Vagina (tissue), 2 donors: ENCODE measurements around the gene LYZL6. TPM values are rescaled to one million over a fixed set of nuclear protein-coding genes. Genes with fewer than 3 reads are reported as not detected.

Experiments used
- DNase-seq, 2 donors: peaks; one replicate each; pipeline ENCODE4 v3.0.0-alpha.2; 2017; ENCODE audit errors: extremely low spot score in 2 of 2
- H3K27ac ChIP-seq: fragments of 200-600 bp; sonication (generic); one replicate; pipeline ENCODE4 v1.5.1; 2019
- H3K27me3 ChIP-seq: fragments of 200-600 bp; sonication (generic); one replicate; pipeline ENCODE4 v1.5.1; 2019
- H3K36me3 ChIP-seq, 2 donors: fragments of 200-600 bp; sonication (generic); one replicate each; pipeline ENCODE4 v1.5.1; 2017 to 2019
- H3K4me1 ChIP-seq: fragments of 200-600 bp; sonication (generic); one replicate; pipeline ENCODE4 v1.5.1; 2019
- H3K4me3 ChIP-seq, 2 donors: fragments of 200-600 bp; sonication (generic); 1 replicate in 1 of 2; 2 replicates in 1 of 2; pipeline ENCODE4 v1.5.1; 2016 to 2019
- H3K9me3 ChIP-seq: fragments of 200-600 bp; sonication (generic); one replicate; pipeline ENCODE4 v1.5.1; 2019
- CTCF ChIP-seq, 3 experiments: fragments of 450-650 bp in 2 of 3; fragments of 200-600 bp in 1 of 3; sonication (generic) in 1 of 3; IDR thresholded peaks; one replicate each; pipeline ENCODE4 v1.5.1; 2017 to 2019; ENCODE audit warnings: antibody characterized with exemption in 3 of 3, mild to moderate bottlenecking in 2 of 3, moderate library complexity in 2 of 3
- POLR2A ChIP-seq, 2 donors: fragments of 450-650 bp; IDR thresholded peaks; one replicate each; pipeline ENCODE4 v1.6.1; 2017; ENCODE audit warnings: antibody characterized with exemption in 2 of 2, mild to moderate bottlenecking in 2 of 2, moderate library complexity in 2 of 2
- POLR2AphosphoS5 ChIP-seq, 2 donors: sonication (generic); formaldehyde crosslinking; IDR thresholded peaks; one replicate each; pipeline ENCODE4 v1.9.0; 2017; ENCODE audit warnings: antibody characterized with exemption in 2 of 2, mild to moderate bottlenecking in 2 of 2, low read depth in 1 of 2; ENCODE audit not compliant: insufficient read depth in 1 of 2
- intact Hi-C: fragments of 100-400 bp; cut with DNase I; formaldehyde crosslinking; loops from one replicate; pipeline ENCODE4 v1.15.1; 2023
- total RNA-seq: library from RNA; depleted of rRNA; stranded (reverse); fragments of >200 nt; gene quantifications from one replicate; pipeline ENCODE4 v1.2.3, GENCODE V29; 2016

The LYZL6 gene
- total RNA-seq, 1 donor from 2014 or later = not detected

DNA sequence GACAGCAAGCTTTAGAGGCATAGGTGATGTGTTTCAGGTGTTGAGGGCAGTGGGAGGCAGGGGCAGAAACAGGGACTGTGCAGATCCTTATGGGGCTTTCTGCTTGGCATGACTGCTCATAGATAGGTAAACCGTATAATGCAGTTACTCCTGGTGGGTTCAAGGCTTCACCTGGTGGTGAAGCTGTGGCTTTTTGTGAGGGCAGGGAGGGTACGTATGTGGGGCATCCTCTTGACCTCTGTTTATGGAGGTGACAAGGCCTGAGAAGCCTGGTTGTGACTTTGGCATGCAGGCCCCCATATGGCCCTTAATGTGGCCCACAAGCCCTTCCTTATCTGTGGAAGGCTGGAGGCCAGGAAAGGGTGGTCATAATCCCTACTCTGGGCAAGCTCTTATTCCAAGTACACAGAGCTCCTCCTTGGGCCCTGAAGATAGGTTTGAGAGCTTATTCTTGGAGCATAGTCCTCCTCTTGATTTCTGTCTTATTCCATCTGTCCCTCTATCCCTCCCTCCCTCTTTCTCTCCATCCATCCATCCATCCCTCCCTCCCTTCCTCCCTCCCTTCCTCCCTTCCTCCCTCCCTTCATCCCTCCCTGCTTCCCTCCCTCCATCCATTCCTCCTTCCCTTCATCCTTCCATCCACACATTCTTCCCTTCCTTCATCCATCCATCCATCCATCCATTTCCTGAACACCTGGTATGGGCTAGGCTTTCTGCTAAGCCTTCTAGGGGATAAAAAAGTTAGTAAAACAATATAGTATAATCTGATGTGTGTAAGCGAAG, 39.1 kb upstream of the LYZL6 start:
- Histone ChIP-seq H3K27me3 (no peaks in the 10 kb centered on the region), H3K9me3 (no peaks in the 10 kb centered on the region), H3K27ac (no peak overlapping the region), H3K36me3 (no peaks in the 10 kb centered on the region), H3K4me3 (no peak overlapping the region), H3K4me1 (no peaks in the 10 kb centered on the region)
- DNase-seq = no peak
- no peak for TF ChIP-seq POLR2AphosphoS5 (IDR thresholded peaks at IDR 0.05; ENCODE audit: insufficient read depth in 1 of 2, low read depth in 1 of 2)
- TF ChIP-seq POLR2A (IDR thresholded peaks at IDR 0.05) = no peak
- no peak for TF ChIP-seq CTCF (IDR thresholded peaks at IDR 0.05)
- intact Hi-C loops = no loop called here

GRCh38 chr17:35981908-35982330, 38.4 kb upstream of the LYZL6 start:
- intact Hi-C loops = no loop called here
- TF ChIP-seq POLR2AphosphoS5 (IDR thresholded peaks at IDR 0.05; ENCODE audit: insufficient read depth in 1 of 2, low read depth in 1 of 2) (no peak), CTCF (IDR thresholded peaks at IDR 0.05) (no peak), POLR2A (IDR thresholded peaks at IDR 0.05) (no peak)

DNA sequence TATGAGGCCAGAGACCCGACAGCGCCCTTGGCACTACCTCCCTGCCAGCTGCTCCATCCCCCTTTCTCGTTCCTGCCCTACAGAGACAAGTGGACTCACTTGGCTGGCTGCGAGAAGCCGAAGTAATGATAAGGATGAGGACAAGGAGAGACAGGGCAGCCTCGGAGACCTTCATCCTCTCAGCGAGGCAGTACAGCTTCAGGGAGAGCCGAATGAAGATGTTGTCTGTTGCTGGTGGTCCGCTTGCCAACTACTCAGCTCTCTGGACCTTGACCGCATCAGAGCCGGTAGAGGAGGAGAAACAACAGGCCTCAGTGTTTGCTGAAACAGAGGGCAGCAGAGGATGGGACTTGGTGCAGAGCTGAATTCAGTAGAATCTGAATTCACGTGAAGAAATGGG, 37.7 kb upstream of the LYZL6 start, which contains the start of gene CCL16:
CCL16 (minus strand) TSS at position 252 of the 400 bp plus-strand sequence; CDS start at position 175, 77 bp downstream.
- no peak within 1 kb of the TSS for H3K27ac ChIP-seq
- no peak within 1 kb of the TSS for H3K4me3 ChIP-seq
- no peak for DNase-seq
- no peaks in the 10 kb centered on the region for H3K9me3 ChIP-seq
- no peaks in the 10 kb centered on the region for H3K36me3 ChIP-seq
- TF ChIP-seq POLR2AphosphoS5 (IDR thresholded peaks at IDR 0.05; ENCODE audit: insufficient read depth in 1 of 2, low read depth in 1 of 2) (no peak), POLR2A (IDR thresholded peaks at IDR 0.05) (no peak), CTCF (IDR thresholded peaks at IDR 0.05) (no peak)
- no peaks in the 10 kb centered on the region for H3K4me1 ChIP-seq
- intact Hi-C loops = no loop called here
- no peaks in the 10 kb centered on the region for H3K27me3 ChIP-seq

More at GRCh38 chr17:35981908-35982330, 38.4 kb upstream of the LYZL6 start:
- Histone ChIP-seq H3K4me3 (no peak overlapping the region), H3K4me1 (no peaks in the 10 kb centered on the region), H3K36me3 (no peaks in the 10 kb centered on the region), H3K27me3 (no peaks in the 10 kb centered on the region), H3K27ac (no peak overlapping the region), H3K9me3 (no peaks in the 10 kb centered on the region)
- no peak for DNase-seq

- TF ChIP-seq POLR2AphosphoS5 (IDR thresholded peaks at IDR 0.05; ENCODE audit: insufficient read depth in 1 of 2, low read depth in 1 of 2) (no peak), CTCF (IDR thresholded peaks at IDR 0.05) (no peak)
- no peaks in the 10 kb centered on the region for H3K4me1 ChIP-seq
- no peak overlapping the region for H3K27ac ChIP-seq
- no peaks in the 10 kb centered on the region for H3K27me3 ChIP-seq
- no peak overlapping the region for H3K4me3 ChIP-seq
- intact Hi-C loops = loop anchor here (10.0 kb wide), 2 partner anchors 166 to 506 kb away; partner anchors contain the start of gene ZNHIT3
- no peaks in the 10 kb centered on the region for H3K36me3 ChIP-seq
- DNase-seq = peak in 1 of 2 donors; percentile 3
- H3K9me3 ChIP-seq = no peaks in the 10 kb centered on the region
Measured at GRCh38 chr17:35978346-35978745, 34.8 kb upstream of the LYZL6 start.

DNA sequence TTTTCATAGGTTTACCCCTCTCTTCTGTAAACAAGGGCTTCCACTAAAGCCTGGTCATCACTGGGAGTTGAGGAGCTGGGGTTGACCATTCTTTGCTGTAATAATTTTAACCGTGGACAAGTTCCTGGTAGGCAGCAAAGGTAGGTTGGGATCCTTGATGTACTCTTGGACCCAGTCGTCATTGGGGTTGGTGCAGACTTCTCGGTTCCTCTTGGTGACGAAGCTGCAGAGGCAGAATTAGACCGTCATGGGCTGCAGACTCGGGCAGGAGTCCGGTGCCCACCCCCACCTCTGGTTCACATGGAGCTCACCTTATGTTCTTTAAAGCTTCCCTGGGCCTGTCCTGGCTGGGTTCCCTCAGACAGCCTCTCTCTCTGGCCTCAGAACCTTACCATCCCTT, 34.0 kb upstream of the LYZL6 start:
- Histone ChIP-seq H3K9me3 (no peaks in the 10 kb centered on the region), H3K4me1 (no peaks in the 10 kb centered on the region), H3K4me3 (no peak overlapping the region), H3K27ac (no peak overlapping the region), H3K27me3 (no peaks in the 10 kb centered on the region), H3K36me3 (no peaks in the 10 kb centered on the region)
- TF ChIP-seq POLR2AphosphoS5 (IDR thresholded peaks at IDR 0.05; ENCODE audit: insufficient read depth in 1 of 2, low read depth in 1 of 2) = no peak
- no peak for TF ChIP-seq CTCF (IDR thresholded peaks at IDR 0.05)
- no peak for TF ChIP-seq POLR2A (IDR thresholded peaks at IDR 0.05)
- DNase-seq = peak in 1 of 2 donors; percentile 32
- intact Hi-C loops = loop anchor here (10.0 kb wide), 2 partner anchors 167 to 507 kb away; partner anchors contain the start of gene ZNHIT3
